ENCODE results near the gene MEF2A.

Gene MEF2A

DNA sequence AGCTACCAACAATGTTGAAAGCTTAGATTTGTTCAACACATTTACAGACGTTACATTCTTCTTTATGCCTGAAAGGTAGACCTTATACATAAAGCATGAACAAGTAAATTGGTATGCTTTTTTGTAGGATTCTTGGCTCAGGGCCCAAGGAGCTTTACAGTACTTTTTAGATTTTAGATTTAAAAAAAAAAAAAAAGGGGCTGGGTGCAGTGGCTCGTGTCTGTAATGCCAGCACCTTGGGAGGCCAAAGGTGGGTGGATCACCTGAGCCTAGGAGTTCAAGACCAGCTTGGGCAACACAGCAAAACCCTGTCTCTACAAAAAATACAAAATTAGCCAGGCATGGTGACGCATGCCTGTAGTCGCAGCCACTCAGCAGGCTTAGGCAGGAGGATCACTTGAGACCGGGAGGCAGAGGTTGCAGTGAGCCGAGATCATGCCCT is 39.7 kb downstream of the MEF2A start:
- no peak for DNase-seq

GRCh38 chr15:99605990-99606389 is 40.2 kb downstream of the MEF2A start:
- DNase-seq, result no peak

DNA sequence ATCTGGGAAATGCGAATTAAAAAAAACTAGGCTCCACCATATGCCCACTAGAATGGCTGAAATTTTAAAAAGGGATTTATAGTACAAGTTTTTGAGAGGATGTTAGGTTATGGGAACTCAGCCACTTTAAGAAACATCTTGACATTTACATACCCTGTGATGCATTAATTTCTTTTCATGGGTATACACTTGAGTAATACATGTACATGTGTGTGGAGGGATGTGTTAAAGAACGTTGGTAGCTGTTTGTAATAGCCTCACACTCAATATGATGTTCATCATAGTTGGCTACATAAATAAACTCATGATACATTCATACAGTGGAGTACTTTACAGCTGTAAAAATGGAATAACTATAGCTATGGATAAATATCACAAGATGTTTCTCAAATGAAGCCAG is 40.9 kb downstream of the MEF2A start:
- DNase-seq, result no peak

DNA sequence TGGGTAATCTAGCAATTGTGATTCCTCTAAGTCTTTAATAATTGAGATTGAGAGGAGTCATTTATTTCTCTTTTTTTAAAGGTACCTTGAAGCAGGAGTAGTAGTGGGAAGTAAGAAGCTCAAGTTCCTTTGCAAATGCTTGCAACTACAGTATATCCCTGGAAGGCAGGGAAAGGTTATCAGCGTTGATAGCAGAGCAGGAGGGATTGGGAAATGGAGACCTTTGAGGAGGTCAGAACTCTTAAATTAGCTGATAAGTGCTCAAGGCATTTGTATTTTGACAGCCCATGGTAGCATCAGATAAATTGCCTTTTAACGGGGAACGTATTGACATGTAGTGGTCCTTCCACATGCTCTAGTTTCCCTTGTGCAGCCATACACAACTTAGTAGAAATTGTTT is 47.7 kb downstream of the MEF2A start:
- DNase-seq, result no peak

- DNase-seq, result no peak
Measured at GRCh38 chr15:99613887-99614647, 48.3 kb downstream of the MEF2A start.

DNA sequence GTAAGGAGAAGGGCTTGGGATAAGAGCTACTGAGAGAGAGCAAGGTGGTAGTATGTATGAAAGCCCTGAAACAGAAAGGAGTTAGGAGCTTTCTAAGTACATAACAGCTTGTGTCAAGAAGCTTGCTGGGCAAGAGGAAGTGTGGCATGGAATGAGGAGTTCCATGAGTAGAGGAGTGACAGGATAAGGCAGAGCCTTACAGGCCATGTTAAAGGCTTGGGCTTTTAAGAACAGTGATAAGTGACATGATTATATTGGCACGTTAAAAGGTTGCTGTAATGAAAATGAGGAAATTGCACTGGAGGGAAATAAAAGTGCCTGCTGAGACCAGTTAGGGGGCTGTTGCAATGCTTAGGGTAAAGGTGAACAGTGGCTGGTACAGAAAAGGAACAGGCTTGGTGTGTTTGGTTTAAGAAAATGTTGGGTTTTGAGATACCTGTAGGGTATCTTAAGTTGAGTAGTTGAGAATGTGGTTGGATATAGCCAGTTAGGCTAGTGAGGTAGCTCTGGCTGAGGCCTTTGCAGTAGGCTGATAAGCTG is 49.0 kb downstream of the MEF2A start:
- DNase-seq, result no peak

GRCh38 chr15:99615460-99615859 is 49.7 kb downstream of the MEF2A start:
- no peak for DNase-seq

DNA sequence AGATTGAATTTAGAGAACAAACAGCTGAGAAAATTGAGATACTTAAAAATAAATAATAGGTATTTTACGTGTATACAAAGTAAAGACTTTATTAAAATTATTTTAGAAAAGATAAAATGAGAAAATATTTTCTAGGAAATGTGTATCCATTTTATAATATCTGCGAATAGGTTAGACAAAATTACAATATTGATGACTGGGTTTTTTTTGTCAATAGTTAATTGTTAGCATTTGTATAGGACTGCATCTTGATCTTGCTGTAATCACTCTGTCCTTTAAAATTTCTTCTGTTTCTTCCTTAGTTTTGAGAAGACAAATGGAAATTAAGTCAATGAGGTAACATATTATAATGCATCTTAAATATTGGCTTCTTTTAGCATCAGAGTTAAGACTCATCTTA is 50.3 kb downstream of the MEF2A start:
- DNase-seq, result no peak

DNA sequence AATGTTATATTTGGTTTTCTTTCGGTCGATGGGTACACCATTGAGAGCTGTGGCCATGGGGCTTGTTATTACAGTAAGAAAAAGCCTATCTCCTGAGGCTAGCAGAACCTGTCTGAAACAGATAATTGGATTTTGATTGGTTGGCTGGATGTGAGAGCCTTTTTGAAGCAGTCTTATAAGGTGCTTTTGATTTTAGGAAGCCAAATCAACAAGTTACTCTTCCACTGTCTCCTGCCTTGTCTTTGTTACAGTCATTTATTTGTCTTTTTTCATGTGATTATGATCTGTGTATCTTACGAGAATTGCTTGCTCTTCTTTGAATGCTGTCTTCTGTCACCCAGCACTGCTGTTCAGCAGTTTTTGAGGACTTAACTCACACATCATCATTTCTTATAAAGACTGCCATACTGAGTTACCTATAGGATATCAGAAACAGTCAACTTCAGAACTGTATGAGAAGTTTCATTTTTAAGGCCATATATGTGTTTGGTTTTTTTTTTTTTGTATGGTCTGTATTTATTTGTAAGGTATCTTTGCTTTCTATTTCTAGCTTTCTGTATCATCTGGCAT is 51.1 kb downstream of the MEF2A start:
- DNase-seq, result no peak

DNA sequence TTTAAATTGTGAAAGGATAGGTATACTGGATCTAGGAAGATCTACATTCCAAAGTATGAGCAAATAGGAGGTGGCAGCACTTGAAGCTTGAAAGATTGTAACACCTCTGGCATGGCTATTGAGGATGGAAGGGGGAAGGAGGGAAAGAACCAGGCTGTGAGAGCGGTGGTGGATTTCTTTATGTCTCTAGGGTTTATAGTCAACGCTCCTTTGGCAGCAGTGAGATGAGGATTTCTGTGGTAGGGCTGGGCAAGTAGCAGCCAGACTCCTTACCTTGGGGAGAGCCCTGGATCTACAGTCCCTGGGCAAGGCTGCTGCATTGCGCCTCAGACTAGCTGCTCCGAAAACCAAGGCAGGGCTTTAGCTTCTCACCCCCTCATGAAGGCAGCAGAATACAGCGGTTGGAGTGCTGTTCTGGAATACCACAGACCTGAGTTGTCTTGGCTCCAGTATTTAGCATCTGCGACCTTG is 53.2 kb downstream of the MEF2A start:
- DNase-seq, result no peak

GRCh38 chr15:99619712-99620111 is 53.9 kb downstream of the MEF2A start:
- DNase-seq, result no peak

DNA sequence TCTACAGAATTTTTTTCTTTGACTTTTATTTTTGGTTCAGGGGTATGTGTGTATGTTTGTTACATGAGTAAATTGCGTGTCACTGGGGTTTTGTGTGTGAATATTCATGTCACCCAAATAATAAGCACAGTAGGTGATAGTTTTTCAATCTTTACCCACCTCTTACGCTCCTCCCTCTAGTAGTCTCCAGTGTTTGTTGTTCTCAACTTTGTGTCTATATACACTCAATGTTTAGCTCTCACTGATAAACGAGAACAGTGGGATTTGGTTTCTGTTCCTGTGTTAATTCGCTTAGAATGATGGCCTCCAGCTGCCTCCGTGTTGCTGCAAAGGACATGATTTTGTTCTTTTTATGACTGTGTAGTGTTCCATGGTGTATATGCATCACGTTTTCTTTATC is 54.4 kb downstream of the MEF2A start:
- no peak for DNase-seq

DNA sequence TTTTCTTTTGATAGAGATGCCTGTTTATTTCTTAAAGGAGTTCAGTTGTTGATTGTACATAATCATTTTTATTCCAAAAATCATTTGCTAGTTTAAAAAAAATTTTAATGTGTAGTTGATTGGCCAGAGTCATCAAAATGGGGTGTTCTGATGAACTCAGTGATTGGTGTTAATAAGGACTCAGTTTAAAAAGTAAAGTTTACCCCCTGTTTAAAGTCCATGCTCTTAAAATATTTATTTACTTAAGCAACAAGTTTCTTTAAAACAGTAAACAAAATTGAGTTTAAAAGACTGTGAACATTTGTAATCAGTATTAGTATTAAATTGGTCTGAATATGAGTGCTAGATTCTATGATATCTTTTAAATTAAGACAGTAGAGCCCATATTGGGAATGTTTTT is 56.0 kb downstream of the MEF2A start:
- no peak for DNase-seq

GRCh38 chr15:99628374-99629001 is 62.7 kb downstream of the MEF2A start:
- no peak for DNase-seq

GRCh38 chr15:99630607-99631131 is 64.9 kb downstream of the MEF2A start:
- no peak for DNase-seq

GRCh38 chr15:99631255-99631654 is 65.5 kb downstream of the MEF2A start:
- DNase-seq, result peak in 1 of 56 donors; percentile 22

DNA sequence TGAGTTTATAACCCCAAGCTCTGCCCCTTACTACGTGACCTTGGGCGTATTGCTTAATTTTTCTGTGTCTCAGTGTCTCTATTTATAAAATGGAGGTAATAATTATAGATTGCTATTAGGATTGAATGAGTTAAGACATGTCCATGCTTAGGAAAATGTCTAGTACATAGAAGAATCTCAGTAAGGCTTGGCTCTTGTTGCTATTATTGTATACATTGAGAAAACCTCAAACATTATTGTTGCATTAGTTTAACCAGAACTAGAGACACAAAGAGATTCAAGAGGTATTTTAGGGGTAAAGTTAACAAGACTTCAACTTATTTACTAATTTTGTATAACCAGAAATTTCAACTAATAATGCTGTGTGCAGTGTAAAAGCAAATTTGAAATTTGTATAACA is 66.7 kb downstream of the MEF2A start:
- no peak for DNase-seq

GRCh38 chr15:99633655-99634054 is 67.9 kb downstream of the MEF2A start:
- DNase-seq, result no peak

GRCh38 chr15:99634576-99634975 is 68.8 kb downstream of the MEF2A start:
- no peak for DNase-seq

- no peak for DNase-seq
Measured at GRCh38 chr15:99635145-99635544, 69.4 kb downstream of the MEF2A start.

DNA sequence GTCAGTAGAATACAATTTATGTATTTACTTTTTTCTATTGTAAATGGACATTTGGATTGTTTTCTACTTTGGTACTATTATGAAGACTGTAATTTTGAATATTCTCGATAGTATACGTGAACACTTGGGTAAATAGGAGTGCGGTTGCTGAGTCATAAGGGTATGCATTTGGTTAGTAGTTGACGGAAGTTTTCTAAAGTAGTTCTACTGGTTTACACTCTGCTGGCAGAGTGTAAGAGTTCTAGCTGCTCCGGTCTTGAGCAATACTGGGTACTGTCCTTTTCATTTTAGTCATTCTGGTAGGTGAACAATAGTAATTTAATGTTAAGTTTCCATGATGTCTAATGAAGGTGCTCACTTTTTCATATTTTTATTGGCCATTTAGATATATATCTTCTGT is 70.0 kb downstream of the MEF2A start:
- DNase-seq, result no peak

GRCh38 chr15:99644913-99645542 is 79.2 kb downstream of the MEF2A start:
- no peak for DNase-seq

Measured in amygdala (tissue), 56 donors.